ENCODE results near the gene ATP1A3. TPM values are rescaled to one million over a fixed set of nuclear protein-coding genes. Genes with fewer than 3 reads are reported as not detected.

The ATP1A3 gene
- total and polyA plus RNA-seq, 12 donors = 0.11 to 35.0 (median 5.7) TPM; not detected in 1

GRCh38 chr19:41988947-41989346 lies 5.1 kb downstream of the ATP1A3 start:
- no peak overlapping the region for H3K4me3 ChIP-seq
- TF ChIP-seq POLR2A (IDR thresholded peaks at IDR 0.05) (no peak), CTCF (IDR thresholded peaks at IDR 0.05) (no peak)
- no peak for DNase-seq
- H3K27me3 ChIP-seq = peaks cover 18% of the 10 kb centered on the region
- H3K9me3 ChIP-seq (replicated peaks in 1 of 3) = no peaks in the 10 kb centered on the region
- intact Hi-C loops (cut with DNase I) = no loop called here
- H3K27ac ChIP-seq = no peak overlapping the region
- 82 to 88% (median 85%) methylated on average over 9 of the region's 9 CpGs for WGBS, 4 donors
- peaks cover 0 to 4% of the 10 kb centered on the region in 2 donors for H3K4me1 ChIP-seq (replicated peaks in 1 of 2)
- H3K36me3 ChIP-seq (replicated peaks in 1 of 2) = no peaks in the 10 kb centered on the region

- H3K4me1 ChIP-seq (replicated peaks in 1 of 2) = no peaks in the 10 kb centered on the region
- H3K27ac ChIP-seq = no peak overlapping the region
- intact Hi-C loops (cut with DNase I) = no loop called here
- H3K9me3 ChIP-seq (replicated peaks in 1 of 3) = no peaks in the 10 kb centered on the region
- 67 to 100% (median 83%) methylated on average over 2 to 10 of the region's 10 CpGs for WGBS, 4 donors
- no peaks in the 10 kb centered on the region for H3K36me3 ChIP-seq (replicated peaks in 1 of 2)
- H3K27me3 ChIP-seq = peaks cover 12% of the 10 kb centered on the region
- TF ChIP-seq CTCF (IDR thresholded peaks at IDR 0.05) (no peak), POLR2A (IDR thresholded peaks at IDR 0.05) (no peak)
- no peak for DNase-seq
- no peak overlapping the region for H3K4me3 ChIP-seq
Observed at GRCh38 chr19:41987141-41987860, 6.7 kb downstream of the ATP1A3 start.

- Histone ChIP-seq H3K36me3 (replicated peaks in 1 of 2) (no peaks in the 10 kb centered on the region), H3K9me3 (replicated peaks in 1 of 3) (no peaks in the 10 kb centered on the region), H3K4me1 (replicated peaks in 1 of 2) (no peaks in the 10 kb centered on the region), H3K27me3 (no peaks in the 10 kb centered on the region), H3K4me3 (no peak overlapping the region), H3K27ac (no peak overlapping the region)
- intact Hi-C loops (cut with DNase I) = no loop called here
- no peak for DNase-seq
- 84 to 97% (median 92%) methylated on average over 6 to 17 of the region's 17 CpGs for WGBS, 4 donors
- no peak for TF ChIP-seq POLR2A (IDR thresholded peaks at IDR 0.05)
- no peak for TF ChIP-seq CTCF (IDR thresholded peaks at IDR 0.05)
Observed at GRCh38 chr19:41984961-41985360, 9.1 kb downstream of the ATP1A3 start.

GRCh38 chr19:41981724-41982123 lies 12.3 kb downstream of the ATP1A3 start:
- H3K27me3 ChIP-seq = no peaks in the 10 kb centered on the region
- no peak overlapping the region for H3K4me3 ChIP-seq
- WGBS, 4 donors = 79 to 90% (median 87%) methylated on average over 9 to 15 of the region's 15 CpGs
- intact Hi-C loops (cut with DNase I) = no loop called here
- H3K27ac ChIP-seq = no peak overlapping the region
- no peaks in the 10 kb centered on the region for H3K9me3 ChIP-seq (replicated peaks in 1 of 3)
- DNase-seq = no peak
- TF ChIP-seq CTCF (IDR thresholded peaks at IDR 0.05) (no peak), POLR2A (IDR thresholded peaks at IDR 0.05) (no peak)
- no peaks in the 10 kb centered on the region for H3K36me3 ChIP-seq (replicated peaks in 1 of 2)
- H3K4me1 ChIP-seq (replicated peaks in 1 of 2) = no peaks in the 10 kb centered on the region

All from adrenal gland (tissue), 12 donors.